Keratinocyte (primary cell): Measurements from ENCODE around the gene FARP1.

Source experiments
- EZH2 ChIP-seq: IDR thresholded peaks from one replicate; pipeline ENCODE4 v1.6.1; 2012; ENCODE audit warnings: inconsistent platforms, mild to moderate bottlenecking, low read length, moderate library complexity
- TF ChIP-seq, protein P1 (sequence below), 3 experiments: IDR thresholded peaks in 1 of 3; conservative IDR thresholded peaks in 1 of 3; optimal IDR thresholded peaks in 1 of 3; 2 replicates in 2 of 3; 3 replicates in 1 of 3; pipeline versions ENCODE3 to v1.5.1; 2011; ENCODE audit warnings: low read length in 3 of 3, mild to moderate bottlenecking in 3 of 3, moderate library complexity in 2 of 3, control low read depth in 1 of 3, inconsistent platforms in 1 of 3; ENCODE audit not compliant: insufficient read depth in 2 of 3; ENCODE audit errors: extremely low read depth in 1 of 3

DNA sequence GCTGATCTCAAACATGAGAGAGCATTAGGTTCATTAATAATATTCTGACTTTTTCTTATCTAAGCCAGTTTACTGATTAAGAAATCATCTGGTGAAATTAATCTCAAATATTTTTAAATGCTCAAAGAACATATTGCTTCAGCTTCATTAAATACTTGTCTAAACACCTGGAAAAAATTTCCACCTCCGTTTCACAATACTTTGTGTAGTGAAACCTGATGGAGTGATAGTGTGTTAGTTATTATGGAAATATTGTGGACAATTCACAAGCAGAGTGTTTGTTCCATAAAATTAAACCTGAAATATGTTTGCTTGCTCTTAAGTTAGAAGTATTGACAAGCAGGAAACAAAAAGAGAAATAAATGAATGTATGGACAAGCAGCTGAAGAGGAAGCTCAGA lies 91.5 kb downstream of the FARP1 start:
- no peak for TF ChIP-seq EZH2
- TF ChIP-seq, protein P1, sequence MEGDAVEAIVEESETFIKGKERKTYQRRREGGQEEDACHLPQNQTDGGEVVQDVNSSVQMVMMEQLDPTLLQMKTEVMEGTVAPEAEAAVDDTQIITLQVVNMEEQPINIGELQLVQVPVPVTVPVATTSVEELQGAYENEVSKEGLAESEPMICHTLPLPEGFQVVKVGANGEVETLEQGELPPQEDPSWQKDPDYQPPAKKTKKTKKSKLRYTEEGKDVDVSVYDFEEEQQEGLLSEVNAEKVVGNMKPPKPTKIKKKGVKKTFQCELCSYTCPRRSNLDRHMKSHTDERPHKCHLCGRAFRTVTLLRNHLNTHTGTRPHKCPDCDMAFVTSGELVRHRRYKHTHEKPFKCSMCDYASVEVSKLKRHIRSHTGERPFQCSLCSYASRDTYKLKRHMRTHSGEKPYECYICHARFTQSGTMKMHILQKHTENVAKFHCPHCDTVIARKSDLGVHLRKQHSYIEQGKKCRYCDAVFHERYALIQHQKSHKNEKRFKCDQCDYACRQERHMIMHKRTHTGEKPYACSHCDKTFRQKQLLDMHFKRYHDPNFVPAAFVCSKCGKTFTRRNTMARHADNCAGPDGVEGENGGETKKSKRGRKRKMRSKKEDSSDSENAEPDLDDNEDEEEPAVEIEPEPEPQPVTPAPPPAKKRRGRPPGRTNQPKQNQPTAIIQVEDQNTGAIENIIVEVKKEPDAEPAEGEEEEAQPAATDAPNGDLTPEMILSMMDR (optimal IDR thresholded peaks at IDR 0.05 in 1 of 3, IDR thresholded peaks at IDR 0.05 in 1 of 3, conservative IDR thresholded peaks at IDR 0.05 in 1 of 3; ENCODE audit: extremely low read depth in 1 of 3, insufficient read depth in 2 of 3, low read length in 3 of 3) = no peak
